Stomach smooth muscle (tissue), 2 donors: ENCODE results near the gene MMRN2.
A peak's percentile ranks its signal among the peaks of the same experiment; 100 is the strongest.
"Not testable (repeated sequence)": the region's sequence is repeated elsewhere in the genome, so short reads cannot be mapped to it uniquely, and the experiment has no call there.

Experiments
- H3K27ac ChIP-seq: one replicate; pipeline ENCODE4 v1.7.0; 2013; ENCODE audit warnings: mild to moderate bottlenecking, low read length, inconsistent platforms
- H3K27me3 ChIP-seq, 2 donors: one replicate each; pipeline ENCODE4 v1.7.0; 2013; ENCODE audit warnings: low read length in 2 of 2; ENCODE audit not compliant: insufficient read depth in 2 of 2, control insufficient read depth in 1 of 2
- H3K36me3 ChIP-seq, 2 donors: one replicate each; pipeline ENCODE4 v1.7.0; 2013; ENCODE audit warnings: low read length in 2 of 2; ENCODE audit not compliant: control insufficient read depth in 2 of 2, insufficient read depth in 2 of 2
- H3K4me1 ChIP-seq: one replicate; pipeline ENCODE4 v1.7.0; 2013; ENCODE audit warnings: low read length; ENCODE audit not compliant: control insufficient read depth, insufficient read depth
- H3K4me3 ChIP-seq, 2 donors: one replicate each; pipeline ENCODE4 v1.7.0; 2013; ENCODE audit warnings: low read length in 2 of 2
- H3K9ac ChIP-seq, 2 donors: one replicate each; pipeline ENCODE4 v1.7.0; 2013; ENCODE audit warnings: low read length in 2 of 2, mild to moderate bottlenecking in 1 of 2
- H3K9me3 ChIP-seq, 2 donors: one replicate each; pipeline ENCODE4 v1.7.0; 2013; ENCODE audit warnings: low read length in 2 of 2; ENCODE audit not compliant: control insufficient read depth in 2 of 2
- donor health status: healthy.
- donor health status: Pancreatic carcinoma.

MMRN2 gene

GRCh38 chr10:86937502-86938154 lies 19.8 kb downstream of the MMRN2 start:
- peaks cover 0 to 2% of the 10 kb centered on the region in 2 donors for H3K36me3 ChIP-seq
- H3K27me3 ChIP-seq: peaks cover 0 to 7% of the 10 kb centered on the region in 2 donors
- H3K4me1 ChIP-seq: peaks cover 15% of the 10 kb centered on the region
- H3K4me3 ChIP-seq: no peak overlapping the region
- no peaks in the 10 kb centered on the region for H3K9me3 ChIP-seq
- no peak overlapping the region for H3K9ac ChIP-seq
- no peak overlapping the region for H3K27ac ChIP-seq

- Histone ChIP-seq H3K27ac (no peak overlapping the region), H3K9me3 (no peaks in the 10 kb centered on the region), H3K27me3 (peaks cover 0 to under 1% of the 10 kb centered on the region in 2 donors), H3K4me3 (no peak overlapping the region), H3K4me1 (peaks cover 11% of the 10 kb centered on the region), H3K36me3 (peaks cover 0 to 6% of the 10 kb centered on the region in 2 donors), H3K9ac (no peak overlapping the region)
Measured at GRCh38 chr10:86936661-86937501, 20.5 kb downstream of the MMRN2 start.

GRCh38 chr10:86934162-86934711 lies 23.2 kb downstream of the MMRN2 start:
- Histone ChIP-seq H3K36me3 (peaks cover 3 to 11% of the 10 kb centered on the region in 2 donors), H3K4me1 (peaks cover 15% of the 10 kb centered on the region)
- not testable (repeated sequence) for H3K9ac ChIP-seq, H3K27ac ChIP-seq, H3K9me3 ChIP-seq, H3K4me3 ChIP-seq, H3K27me3 ChIP-seq

GRCh38 chr10:86932674-86933073 lies 24.7 kb downstream of the MMRN2 start:
- Histone ChIP-seq H3K9me3 (no peaks in the 10 kb centered on the region), H3K36me3 (peaks cover 3 to 11% of the 10 kb centered on the region in 2 donors), H3K27ac (peak overlapping the region; percentile 0), H3K9ac (no peak overlapping the region), H3K4me1 (peaks cover 13% of the 10 kb centered on the region), H3K27me3 (no peaks in the 10 kb centered on the region), H3K4me3 (no peak overlapping the region)

DNA sequence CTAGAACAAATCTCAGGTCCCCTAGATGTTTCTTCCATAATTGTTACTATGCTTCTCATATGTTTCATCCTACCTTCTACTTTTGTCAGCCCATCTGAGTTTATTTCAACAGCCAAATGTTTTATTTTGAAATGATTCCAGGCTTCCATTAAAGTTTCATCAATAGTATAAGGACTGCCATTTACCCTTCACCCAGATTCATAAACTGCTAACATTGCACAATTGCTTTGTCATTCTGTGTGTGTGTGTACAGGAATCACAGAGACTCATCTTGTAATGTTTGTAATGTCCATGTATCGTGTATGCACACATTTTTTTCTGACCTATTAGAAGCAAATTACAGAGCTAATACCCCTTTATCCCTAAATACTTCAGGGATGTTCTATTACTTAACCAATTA lies 25.5 kb downstream of the MMRN2 start:
- Histone ChIP-seq H3K4me1 (peaks cover 11% of the 10 kb centered on the region), H3K4me3 (no peak overlapping the region), H3K27ac (peak overlapping the region; percentile 0), H3K9ac (no peak overlapping the region), H3K36me3 (peaks cover 3 to 11% of the 10 kb centered on the region in 2 donors), H3K9me3 (no peaks in the 10 kb centered on the region), H3K27me3 (no peaks in the 10 kb centered on the region)

GRCh38 chr10:86929468-86930380 lies 27.7 kb downstream of the MMRN2 start:
- H3K27ac ChIP-seq: peak overlapping the region; percentile 37
- no peak overlapping the region for H3K4me3 ChIP-seq
- H3K36me3 ChIP-seq: peaks cover 3 to 9% of the 10 kb centered on the region in 2 donors
- peaks cover 11% of the 10 kb centered on the region for H3K4me1 ChIP-seq
- peak overlapping the region; percentile 29 to 58 for H3K9ac ChIP-seq
- H3K9me3 ChIP-seq: no peaks in the 10 kb centered on the region
- H3K27me3 ChIP-seq: no peaks in the 10 kb centered on the region

DNA sequence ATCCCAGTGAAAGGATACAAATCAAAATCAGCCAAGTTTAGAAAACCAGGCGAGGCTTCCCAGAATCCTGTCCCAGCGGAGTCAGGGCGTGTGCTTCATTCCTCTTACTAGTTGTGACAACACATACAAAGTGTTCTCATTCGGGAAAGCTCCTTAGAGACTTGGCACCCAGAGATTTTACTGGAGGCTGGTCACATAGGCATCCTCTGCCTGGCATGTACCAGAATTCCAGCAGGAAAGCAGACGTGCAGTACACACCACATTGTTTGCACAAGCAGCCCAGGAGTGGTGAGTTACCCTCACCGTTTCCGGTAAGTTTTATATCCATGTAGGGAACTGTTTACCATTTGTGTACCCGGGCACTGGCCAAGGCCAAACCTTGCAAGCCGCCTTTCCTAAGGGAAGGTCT lies 34.9 kb downstream of the MMRN2 start:
- Histone ChIP-seq H3K36me3 (peaks cover 21 to 22% of the 10 kb centered on the region in 2 donors), H3K9me3 (no peaks in the 10 kb centered on the region), H3K27me3 (no peaks in the 10 kb centered on the region), H3K4me3 (no peak overlapping the region), H3K9ac (peak overlapping the region in 1 of 2 donors; percentile 44), H3K27ac (peak overlapping the region; percentile 77), H3K4me1 (peaks cover 14% of the 10 kb centered on the region)

DNA sequence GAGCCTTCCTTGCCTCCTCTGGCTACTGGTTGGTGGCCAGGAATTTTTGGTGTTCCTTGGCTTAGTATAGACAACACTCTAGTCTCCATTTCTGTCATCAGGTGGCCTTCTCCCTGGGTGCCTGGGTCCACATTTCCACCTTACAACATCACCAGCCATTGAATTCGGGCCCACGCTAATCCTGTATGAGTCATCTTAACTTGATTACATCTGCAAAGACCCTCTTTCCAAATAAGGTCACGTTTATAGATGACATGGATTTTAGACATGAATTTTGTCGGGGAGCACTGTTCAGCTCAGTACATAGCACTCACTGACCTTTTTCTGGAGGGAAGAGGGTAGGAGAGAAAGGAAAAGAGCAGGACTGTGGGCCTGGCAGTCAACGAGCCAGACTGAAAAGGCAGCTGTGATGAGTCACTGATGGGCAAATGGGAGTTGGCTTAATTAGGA lies 39.4 kb downstream of the MMRN2 start:
- no peaks in the 10 kb centered on the region for H3K9me3 ChIP-seq
- peaks cover 14% of the 10 kb centered on the region for H3K4me1 ChIP-seq
- H3K4me3 ChIP-seq: no peak overlapping the region
- peaks cover 31 to 37% of the 10 kb centered on the region in 2 donors for H3K36me3 ChIP-seq
- no peak overlapping the region for H3K9ac ChIP-seq
- H3K27ac ChIP-seq: peak overlapping the region; percentile 60
- H3K27me3 ChIP-seq: no peaks in the 10 kb centered on the region

DNA sequence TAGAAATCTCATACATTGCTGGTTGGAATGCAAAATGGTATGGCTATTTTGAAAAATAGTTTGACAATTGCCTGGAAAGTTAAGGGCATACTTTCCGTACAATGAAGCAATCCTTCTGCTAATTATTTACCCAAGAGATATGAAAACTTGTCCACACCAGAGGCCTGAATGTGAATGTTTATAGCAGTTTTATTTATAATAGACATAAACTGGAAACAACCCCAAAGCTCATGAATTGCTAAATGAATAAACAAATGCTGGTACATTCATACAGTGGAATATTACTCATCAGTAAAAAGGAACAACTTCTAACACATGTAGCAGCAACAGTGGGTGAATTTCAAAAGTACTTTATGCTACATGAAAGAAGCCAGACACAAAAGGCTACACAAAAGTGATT lies 42.7 kb downstream of the MMRN2 start:
- no peak overlapping the region for H3K27ac ChIP-seq
- H3K9ac ChIP-seq: no peak overlapping the region
- H3K9me3 ChIP-seq: no peaks in the 10 kb centered on the region
- no peaks in the 10 kb centered on the region for H3K27me3 ChIP-seq
- H3K4me1 ChIP-seq: peaks cover 6% of the 10 kb centered on the region
- H3K4me3 ChIP-seq: no peak overlapping the region
- peaks cover 18 to 28% of the 10 kb centered on the region in 2 donors for H3K36me3 ChIP-seq

DNA sequence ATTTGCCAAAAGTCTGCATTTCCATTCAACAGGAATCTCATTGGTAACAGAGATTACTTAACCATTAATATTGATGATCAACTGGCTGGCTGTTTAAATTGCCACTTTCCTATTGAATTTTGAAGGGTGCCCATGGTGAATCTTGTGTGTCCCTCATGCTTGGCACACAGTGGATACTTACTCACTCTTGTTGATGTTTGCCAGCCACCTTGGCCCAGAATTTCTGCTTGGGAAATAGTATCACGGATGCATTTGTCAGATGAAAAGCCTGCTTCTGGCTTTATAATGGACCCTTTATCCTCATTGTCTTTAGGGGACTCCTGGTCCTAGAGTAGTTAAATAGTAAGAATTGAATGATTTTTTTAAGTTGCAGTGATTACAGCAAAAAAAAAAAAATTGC lies 52.0 kb downstream of the MMRN2 start:
- H3K4me1 ChIP-seq: peaks cover 10% of the 10 kb centered on the region
- H3K9ac ChIP-seq: no peak overlapping the region
- H3K36me3 ChIP-seq: peaks cover 15 to 25% of the 10 kb centered on the region in 2 donors
- H3K27me3 ChIP-seq: no peaks in the 10 kb centered on the region
- no peak overlapping the region for H3K4me3 ChIP-seq
- no peaks in the 10 kb centered on the region for H3K9me3 ChIP-seq
- H3K27ac ChIP-seq: no peak overlapping the region
